Measurements from ENCODE around the gene ATF4. TPM values are rescaled to one million over a fixed set of nuclear protein-coding genes. Genes with fewer than 3 reads are reported as not detected.

Gene ATF4
- total and polyA plus RNA-seq, 2 of the 13 experiments (the other 11 are each of a cell fraction or from before 2014, with no cell fraction given) = 486 to 1,297 TPM

GRCh38 chr22:39560127-39560526, 39.8 kb downstream of the ATF4 start:
- 18% methylated on average over 6 of the region's 6 CpGs for WGBS (ENCODE audit: low lambda C conversion rate)
- ChIA-PET CTCF (ENCODE audit: low intra/inter-chr PET ratio, low total read pairs) (interaction anchor here (0.6 kb wide), 1 partner anchor 476 kb away, joined by 3 read pairs; no protein-coding TSS in a partner anchor), POLR2A (no interaction called here)
- no peaks in the 10 kb centered on the region for H3K9me3 ChIP-seq (ENCODE audit: low read length)
- no peak overlapping the region for H3K27ac ChIP-seq (ENCODE audit: extremely low read length, insufficient read depth, low read length)
- no TSS peak for BruUV-seq (replicated peaks)
- in situ Hi-C loops (cut with HindIII; ENCODE audit: extremely low pct_ligation_motif_present, low pct_unique_long_range_greater_than_20kb) = no loop called here
- H3K9ac ChIP-seq (ENCODE audit: insufficient read depth, low read depth, low read length) = no peak overlapping the region
- FAIRE-seq (no peak), DNase-seq (ENCODE audit: low spot score) (no peak), ATAC-seq (no peak)
- no peak overlapping the region for H3K4me2 ChIP-seq (ENCODE audit: low read depth, low read length)
- TF ChIP-seq ZBTB43 (CRISPR knock-in tag; conservative IDR thresholded peaks at IDR 0.05) = no peak
- intact Hi-C loops (cut with micrococcal nuclease; ENCODE audit: unreplicated experiment) = no loop called here
- no peaks in the 10 kb centered on the region for H4K20me1 ChIP-seq (ENCODE audit: insufficient read depth, low read length)
- no peak overlapping the region for H3K4me3 ChIP-seq (replicated peaks in 1 of 3; ENCODE audit: insufficient read depth in 1 of 3, low read depth in 2 of 3, low read length in 3 of 3)
- no peak overlapping the region for H2AFZ ChIP-seq (ENCODE audit: low read length)
- no peaks in the 10 kb centered on the region for H3K36me3 ChIP-seq (replicated peaks in 1 of 2; ENCODE audit: control insufficient read depth in 1 of 2, insufficient read depth in 2 of 2, low read length in 2 of 2)
- peaks cover 9 to 36% of the 10 kb centered on the region in 2 experiments; a peak in 4 of 5 replicates for H3K27me3 ChIP-seq (ENCODE audit: control insufficient read depth in 1 of 2, insufficient read depth in 2 of 2, low read length in 2 of 2)
- no peaks in the 10 kb centered on the region for H3K79me2 ChIP-seq (ENCODE audit: insufficient read depth, low read length)
- H3K4me1 ChIP-seq (ENCODE audit: insufficient read depth, low read length) = no peaks in the 10 kb centered on the region

DNA sequence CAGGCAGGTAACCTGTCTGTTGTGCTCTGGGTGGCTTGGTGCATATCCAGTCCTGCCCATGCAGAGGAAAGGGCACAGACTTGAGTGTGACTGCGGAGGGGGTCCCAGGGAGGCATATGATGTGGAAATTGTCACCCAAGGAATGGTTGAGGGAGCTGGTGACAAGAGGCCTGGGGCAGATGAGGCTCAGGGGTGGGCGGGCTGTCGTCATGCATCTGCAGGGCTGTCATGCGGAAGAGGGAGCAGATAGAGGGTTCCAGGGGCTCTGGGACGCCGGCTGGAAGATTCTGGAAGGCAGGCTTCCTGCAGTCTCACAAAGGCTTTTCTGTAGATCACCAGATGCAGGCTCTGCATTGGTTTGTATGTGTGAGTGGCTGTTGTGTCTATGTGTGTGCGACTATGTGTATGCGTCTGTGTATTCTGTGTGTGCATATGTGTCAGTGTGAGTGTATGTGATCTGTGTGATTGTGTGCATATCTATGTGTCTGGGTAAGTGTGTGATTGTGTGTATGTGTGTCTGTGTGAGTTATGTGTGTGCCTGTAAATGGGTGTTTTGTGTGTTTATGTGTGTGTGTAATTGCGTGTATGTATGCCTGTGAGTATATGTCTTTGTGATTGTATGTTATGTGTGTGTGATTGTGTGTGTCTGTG, 42.6 kb downstream of the ATF4 start:
- H3K4me2 ChIP-seq (ENCODE audit: low read depth, low read length) = no peak overlapping the region
- TF ChIP-seq FOXA1 (IDR thresholded peaks at IDR 0.05) (0 out of 2 replicates have a peak, but pooled peaks have one; percentile 5), FOXA1 (CRISPR knock-in tag; IDR thresholded peaks at IDR 0.05) (no peak), CHD4 (IDR thresholded peaks at IDR 0.05; ENCODE audit: borderline replicate concordance, low read length) (no peak), ZNF776 (CRISPR knock-in tag; IDR thresholded peaks at IDR 0.05) (no peak), DRAP1 (CRISPR knock-in tag; IDR thresholded peaks at IDR 0.05) (no peak), PHF5A (CRISPR knock-in tag; IDR thresholded peaks at IDR 0.05; ENCODE audit: low read depth, unreplicated experiment) (no peak), NFRKB (IDR thresholded peaks at IDR 0.05) (0 out of 2 replicates have a peak, but pooled peaks have one; percentile 29)
- TF ChIP-seq, protein P1, sequence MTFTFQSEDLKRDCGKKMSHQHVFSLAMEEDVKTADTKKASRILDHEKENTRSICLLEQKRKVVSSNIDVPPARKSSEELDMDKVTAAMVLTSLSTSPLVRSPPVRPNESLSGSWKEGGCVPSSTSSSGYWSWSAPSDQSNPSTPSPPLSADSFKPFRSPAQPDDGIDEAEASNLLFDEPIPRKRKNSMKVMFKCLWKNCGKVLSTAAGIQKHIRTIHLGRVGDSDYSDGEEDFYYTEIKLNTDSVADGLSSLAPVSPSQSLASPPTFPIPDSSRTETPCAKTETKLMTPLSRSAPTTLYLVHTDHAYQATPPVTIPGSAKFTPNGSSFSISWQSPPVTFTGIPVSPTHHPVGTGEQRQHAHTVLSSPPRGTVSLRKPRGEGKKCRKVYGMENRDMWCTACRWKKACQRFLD (CRISPR knock-in tag; IDR thresholded peaks at IDR 0.05; ENCODE audit: borderline replicate concordance) = no peak
- no peak for ATAC-seq
- intact Hi-C loops (cut with micrococcal nuclease; ENCODE audit: unreplicated experiment) (no loop called here), in situ Hi-C loops (cut with HindIII; ENCODE audit: extremely low pct_ligation_motif_present, low pct_unique_long_range_greater_than_20kb) (no loop called here)
- H3K9me3 ChIP-seq (ENCODE audit: low read length) = no peaks in the 10 kb centered on the region
- WGBS (ENCODE audit: low lambda C conversion rate) = 35% methylated on average over 9 of the region's 9 CpGs
- no peaks in the 10 kb centered on the region for H3K4me1 ChIP-seq (ENCODE audit: insufficient read depth, low read length)
- H3K36me3 ChIP-seq (replicated peaks in 1 of 2; ENCODE audit: control insufficient read depth in 1 of 2, insufficient read depth in 2 of 2, low read length in 2 of 2) = no peaks in the 10 kb centered on the region
- H2AFZ ChIP-seq (ENCODE audit: low read length) = no peak overlapping the region
- ChIA-PET POLR2A (no interaction called here), CTCF (ENCODE audit: low intra/inter-chr PET ratio, low total read pairs) (no interaction called here)
- no peak overlapping the region for H3K9ac ChIP-seq (ENCODE audit: insufficient read depth, low read depth, low read length)
- H3K27ac ChIP-seq (ENCODE audit: extremely low read length, insufficient read depth, low read length) = no peak overlapping the region
- peaks cover 2 to 13% of the 10 kb centered on the region in 2 experiments; a peak in 4 of 5 replicates for H3K27me3 ChIP-seq (ENCODE audit: control insufficient read depth in 1 of 2, insufficient read depth in 2 of 2, low read length in 2 of 2)
- BruUV-seq (replicated peaks) = no TSS peak
- no peak for DNase-seq (ENCODE audit: low spot score)
- H3K79me2 ChIP-seq (ENCODE audit: insufficient read depth, low read length) = no peaks in the 10 kb centered on the region
- FAIRE-seq = no peak
- no peaks in the 10 kb centered on the region for H4K20me1 ChIP-seq (ENCODE audit: insufficient read depth, low read length)
- H3K4me3 ChIP-seq (replicated peaks in 1 of 3; ENCODE audit: insufficient read depth in 1 of 3, low read depth in 2 of 3, low read length in 3 of 3) = no peak overlapping the region

All from HepG2 (cell line).